NCI-H128 (cell line): ENCODE measurements around the gene IL17RD.
A peak's percentile ranks its signal among the peaks of the same experiment; 100 is the strongest.
"Not testable (repeated sequence)": the region's sequence is repeated elsewhere in the genome, so short reads cannot be mapped to it uniquely, and the experiment has no call there.

Experiments
- DNase-seq: peaks from one replicate; lab custom pipeline; 2025; ENCODE audit not compliant: unreplicated experiment; lab: John Stamatoyannopoulos, UW

The IL17RD gene

DNA sequence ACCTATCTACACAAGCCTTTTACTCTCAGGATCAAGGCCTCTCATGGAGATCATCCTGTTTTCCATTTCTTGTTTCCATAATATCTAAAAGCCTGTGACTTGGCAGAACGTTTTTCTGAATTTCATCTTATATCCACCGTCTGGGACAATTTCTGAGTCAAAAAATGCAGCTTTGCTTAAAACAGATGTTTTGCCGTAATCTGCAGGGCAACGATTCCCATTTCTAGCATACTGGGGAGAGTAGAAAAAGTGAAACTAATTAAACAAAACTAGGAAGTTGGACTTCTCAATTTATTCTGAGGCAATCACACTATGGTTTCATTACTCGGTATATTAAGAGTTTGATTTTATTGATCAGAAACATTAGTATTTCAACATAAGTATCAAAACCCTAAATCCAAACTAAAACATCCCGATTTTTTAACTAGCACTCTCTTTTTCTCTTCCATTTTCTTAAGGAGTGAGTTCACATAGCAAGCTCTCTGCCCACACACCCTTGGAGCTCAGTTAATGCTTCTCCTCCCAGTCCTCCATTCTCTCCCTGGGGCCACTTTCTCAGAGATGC lies 71.1 kb downstream of the IL17RD start:
- no peak for DNase-seq

DNA sequence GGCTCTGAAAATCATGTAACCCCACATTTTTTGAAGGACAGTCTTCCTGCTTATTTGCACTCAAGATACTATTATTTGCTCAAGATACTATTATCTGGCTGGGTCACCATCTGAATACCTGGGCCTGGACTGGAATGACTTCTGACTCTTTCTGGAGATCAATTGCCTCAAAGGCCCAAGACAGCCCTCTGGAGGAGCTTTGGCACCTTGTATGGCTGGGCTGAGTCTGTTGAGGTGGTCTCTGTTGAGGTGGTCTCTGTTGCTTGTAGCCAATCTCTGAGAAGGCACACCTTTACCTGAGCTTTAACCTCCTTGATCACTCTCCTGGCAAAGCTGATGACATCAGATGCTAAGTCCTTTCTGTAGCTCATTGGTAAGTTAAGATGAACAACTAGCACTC lies 71.7 kb downstream of the IL17RD start:
- DNase-seq: no peak

DNA sequence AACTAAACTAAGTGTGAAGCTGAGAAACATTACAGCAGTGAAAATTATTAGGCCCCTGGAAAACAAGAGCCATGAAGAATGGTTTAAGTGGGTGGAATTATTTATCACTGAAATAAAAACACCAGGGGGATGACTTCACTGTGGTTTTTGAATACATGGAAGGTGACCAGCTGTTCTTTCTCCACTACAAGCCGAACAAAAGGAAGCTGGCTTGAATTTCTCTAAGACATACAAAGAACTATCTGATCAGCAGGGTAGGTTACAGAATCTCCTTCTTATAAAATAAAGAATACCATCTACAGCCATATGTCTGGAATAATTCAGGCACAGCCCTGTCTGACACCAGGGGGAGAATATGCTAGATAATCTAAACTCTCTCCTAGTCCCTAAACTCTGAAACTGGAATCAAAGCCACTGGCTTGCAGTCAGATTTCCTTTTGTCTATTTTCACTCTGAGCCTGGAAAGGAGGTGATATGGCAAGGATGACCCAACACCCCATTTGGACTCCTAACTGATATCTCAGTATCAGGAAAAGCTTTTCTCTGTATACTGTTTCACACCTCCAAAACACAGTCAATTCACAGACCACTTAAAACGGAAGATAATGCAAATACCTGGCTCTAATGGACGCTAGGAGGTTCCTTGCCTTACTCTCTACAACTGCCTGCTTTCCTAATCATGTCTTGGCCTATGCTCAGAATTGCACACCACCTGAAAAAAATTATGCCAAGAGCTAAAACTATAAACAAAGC lies 73.5 kb downstream of the IL17RD start:
- no peak for DNase-seq

DNA sequence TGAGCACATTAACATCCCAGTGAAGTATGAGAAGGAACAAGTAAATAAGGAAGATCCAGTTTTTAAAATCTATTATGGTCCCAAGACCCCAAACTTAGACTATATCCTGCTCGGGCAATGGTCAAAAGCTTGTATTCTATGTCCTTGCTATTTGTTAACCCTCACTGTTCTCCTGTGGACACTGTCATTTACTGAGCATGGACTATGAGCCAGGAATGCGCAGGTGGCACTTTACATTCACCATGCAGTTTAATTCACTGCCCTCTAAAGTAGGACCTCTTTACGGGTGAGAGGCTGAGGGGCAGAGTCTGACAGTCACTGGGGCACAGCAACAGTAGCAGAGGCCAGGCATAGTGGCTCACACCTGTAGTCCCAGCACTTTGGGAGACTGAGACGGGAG lies 76.1 kb downstream of the IL17RD start:
- no peak for DNase-seq

DNA sequence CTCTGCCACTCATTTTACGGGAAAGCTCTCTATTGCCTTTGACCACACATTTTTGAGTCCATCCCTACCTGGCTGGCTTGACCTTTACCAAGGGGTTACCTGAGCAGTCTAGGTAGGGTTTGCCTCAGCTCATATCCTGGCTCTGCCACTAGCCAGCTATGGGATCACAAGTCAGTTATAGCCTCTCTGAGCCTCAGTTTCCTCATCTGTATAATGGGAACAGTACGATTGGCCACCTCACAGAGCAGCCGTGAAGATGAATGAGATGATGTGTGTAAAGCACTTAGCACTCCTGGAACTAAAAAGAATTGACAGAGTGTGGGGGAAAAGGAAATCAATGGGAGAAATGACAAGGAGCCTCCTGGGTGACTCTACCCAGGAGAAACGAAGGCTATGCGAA lies 76.7 kb downstream of the IL17RD start:
- DNase-seq: no peak

DNA sequence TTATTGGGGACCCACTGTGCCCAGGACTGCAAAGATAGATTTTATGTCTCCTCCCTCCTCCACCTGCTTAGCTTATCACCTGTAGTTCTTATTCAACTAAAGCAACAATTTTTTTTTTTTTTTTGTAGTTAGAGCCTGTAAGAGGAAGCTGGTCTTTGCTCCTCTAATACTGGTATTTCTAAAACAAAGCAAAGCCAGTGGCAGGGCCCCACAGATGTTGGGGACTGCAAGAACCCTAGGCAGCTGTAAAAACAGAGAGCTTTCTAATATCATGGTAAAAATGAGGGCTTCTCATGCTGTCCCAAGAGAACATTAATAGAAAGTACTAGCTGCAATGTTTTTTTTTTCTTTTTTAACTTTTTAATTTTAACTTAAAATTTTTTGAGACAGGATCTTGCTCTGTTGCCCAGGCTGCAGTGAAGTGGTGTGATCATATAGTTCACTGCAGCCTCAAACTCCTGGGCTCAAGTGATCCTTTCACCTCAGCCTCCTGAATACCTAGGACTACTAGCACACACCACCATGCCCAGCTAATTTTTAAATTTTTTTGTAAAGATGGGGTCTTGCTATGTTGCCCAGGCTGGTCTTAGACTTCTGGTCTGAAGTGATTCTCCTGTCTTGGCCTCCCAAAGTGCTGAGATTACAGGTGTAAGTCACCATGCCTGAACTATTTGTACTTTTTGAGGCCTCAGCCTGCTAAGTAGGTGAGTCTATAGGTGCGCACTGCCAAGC lies 77.6 kb downstream of the IL17RD start:
- no peak for DNase-seq

DNA sequence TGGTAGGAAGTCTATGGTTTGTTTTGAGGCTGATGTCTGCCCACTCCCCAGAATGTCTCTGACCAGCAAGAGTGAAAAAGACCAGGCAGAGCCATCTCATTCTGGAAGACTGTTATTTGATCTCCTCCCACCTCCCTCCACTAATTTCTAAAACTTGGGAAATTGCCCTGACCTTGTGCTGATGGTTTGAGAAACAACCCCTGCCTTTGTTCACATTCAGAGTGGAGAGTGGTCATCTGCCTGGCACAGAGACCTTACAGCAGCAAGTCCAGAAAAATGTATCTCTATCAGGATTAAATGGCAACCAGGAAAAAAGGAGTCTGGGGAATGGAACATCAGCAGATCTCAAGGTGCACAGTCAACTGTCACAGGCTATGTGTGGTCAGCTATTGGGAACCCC lies 79.0 kb downstream of the IL17RD start:
- DNase-seq: no peak

DNA sequence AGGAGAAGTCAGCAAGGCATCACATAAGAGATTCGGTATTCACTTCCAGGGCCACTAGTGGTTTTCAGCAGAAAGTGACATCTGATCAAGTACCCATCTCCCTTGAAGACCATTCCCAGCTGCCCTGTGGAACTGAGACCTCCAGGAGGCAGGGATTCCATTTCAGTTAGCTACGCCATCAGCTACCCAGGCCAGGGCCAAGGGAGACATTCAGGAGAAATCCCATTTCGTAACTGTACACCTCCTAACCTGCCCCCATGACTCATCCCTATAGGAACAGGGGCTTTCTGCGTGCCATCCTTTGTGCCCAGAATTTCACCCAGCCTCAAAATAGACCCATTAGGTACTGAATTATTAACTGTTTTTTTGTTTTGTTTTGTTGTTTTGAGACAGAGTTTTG lies 79.9 kb downstream of the IL17RD start:
- no peak for DNase-seq

DNA sequence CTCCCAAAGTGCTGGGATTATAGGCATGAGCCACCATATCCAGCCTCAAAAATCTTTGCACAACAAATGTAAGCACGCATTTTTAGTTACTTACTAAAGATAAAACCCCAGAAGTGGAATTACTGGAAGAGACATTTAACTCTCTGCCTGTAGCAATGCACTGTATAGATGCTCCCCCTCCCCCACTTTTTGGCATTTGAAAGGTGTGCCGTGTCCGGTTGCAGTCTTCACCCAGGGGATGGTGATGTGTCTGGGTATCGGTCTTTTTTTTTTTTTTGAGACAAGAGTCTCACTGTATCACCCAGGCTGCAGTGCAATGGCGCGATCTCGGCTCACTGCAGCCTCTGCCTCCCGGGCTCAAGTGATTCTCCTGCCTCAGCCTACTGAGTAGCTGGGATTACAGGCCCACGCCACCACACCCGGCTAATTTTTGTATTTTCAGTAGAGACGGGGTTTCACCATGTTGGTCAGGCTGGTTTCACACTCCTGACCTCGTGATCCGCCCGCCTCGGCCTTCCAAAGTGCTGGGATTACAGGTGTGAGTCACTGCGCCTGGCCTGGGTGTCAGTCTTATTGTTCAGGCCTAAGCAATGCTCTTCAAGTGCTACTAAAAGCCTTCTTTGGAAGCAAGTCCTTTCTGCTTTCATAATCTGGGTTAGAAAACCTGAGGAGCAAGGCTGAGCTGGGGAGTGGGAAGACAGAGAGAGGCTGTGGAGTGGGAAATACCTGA lies 81.7 kb downstream of the IL17RD start:
- not testable (repeated sequence) for DNase-seq

DNA sequence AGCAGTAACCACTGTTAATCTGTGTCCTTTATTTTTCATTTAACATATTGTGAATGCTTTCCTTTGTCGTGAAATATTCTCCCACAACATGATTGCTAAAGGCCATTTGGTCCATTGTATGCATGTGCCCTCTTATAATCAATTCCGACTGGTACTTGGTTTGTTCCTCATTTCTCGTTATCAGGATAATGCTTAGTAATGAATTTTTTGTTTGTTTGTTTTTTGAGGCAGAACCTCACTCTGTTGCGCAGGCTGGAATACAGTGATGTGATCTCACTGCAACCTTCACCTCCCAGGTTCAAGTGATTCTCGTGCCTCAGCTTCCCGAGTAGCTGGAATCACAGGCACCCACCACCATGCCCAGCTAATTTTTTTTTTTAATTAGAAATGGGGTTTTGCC lies 82.7 kb downstream of the IL17RD start:
- no peak for DNase-seq

DNA sequence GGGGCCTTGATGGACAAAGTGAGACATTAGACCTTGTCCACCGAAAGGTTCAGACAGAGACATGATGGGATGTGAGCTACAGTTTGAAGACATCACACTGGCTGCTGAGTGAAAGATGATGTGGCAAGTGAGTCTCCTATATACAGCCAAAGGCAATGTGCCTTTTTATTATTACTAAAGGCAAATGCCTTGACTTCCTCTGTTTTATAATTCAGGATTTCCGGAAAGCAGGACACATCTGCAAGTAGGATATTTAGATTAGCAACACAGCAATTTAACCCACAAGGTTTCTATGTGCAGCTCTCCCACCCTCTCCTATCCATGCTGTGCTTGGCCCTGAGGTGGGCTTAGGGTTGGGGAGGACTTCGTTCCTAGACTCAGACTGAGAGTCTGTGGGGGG lies 84.0 kb downstream of the IL17RD start:
- DNase-seq: no peak

DNA sequence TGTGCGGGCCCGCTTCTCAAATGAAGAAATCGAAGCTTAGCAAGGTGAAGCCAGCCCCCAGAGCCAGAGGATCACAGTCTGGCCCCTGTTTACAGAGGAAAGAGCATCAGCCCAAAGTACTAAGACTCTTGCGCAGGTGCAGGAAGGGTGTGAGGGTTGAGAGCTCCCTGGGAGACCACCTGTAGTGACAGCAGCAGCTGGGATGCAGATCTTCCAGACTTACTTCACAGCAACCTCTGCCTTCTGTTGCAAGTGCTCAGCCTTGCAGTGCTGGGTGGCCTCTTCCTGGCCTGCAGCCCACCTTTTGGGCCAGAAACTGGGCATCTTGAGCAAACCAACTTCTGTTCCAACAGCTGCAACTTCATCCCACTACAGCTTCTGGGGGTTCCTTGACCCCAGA lies 85.0 kb downstream of the IL17RD start:
- no peak for DNase-seq

DNA sequence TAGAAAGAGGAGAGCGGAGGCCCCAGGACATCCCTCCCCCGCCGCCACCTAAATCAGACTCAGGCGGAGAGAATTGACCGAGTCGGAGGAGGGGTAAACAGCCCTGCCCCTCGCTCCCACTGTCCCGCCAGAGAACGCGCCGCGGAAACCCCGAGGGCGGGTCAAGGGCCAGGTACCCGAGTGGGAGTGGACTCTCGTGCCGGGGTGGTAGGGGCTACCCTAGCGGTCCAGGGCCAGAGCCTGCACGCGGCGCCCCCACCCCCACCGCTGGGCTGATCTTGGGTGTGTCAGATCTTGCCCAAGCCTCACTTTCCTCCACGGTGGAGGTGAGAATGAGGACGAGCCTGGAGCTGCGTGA lies 85.7 kb downstream of the IL17RD start:
- no peak for DNase-seq

DNA sequence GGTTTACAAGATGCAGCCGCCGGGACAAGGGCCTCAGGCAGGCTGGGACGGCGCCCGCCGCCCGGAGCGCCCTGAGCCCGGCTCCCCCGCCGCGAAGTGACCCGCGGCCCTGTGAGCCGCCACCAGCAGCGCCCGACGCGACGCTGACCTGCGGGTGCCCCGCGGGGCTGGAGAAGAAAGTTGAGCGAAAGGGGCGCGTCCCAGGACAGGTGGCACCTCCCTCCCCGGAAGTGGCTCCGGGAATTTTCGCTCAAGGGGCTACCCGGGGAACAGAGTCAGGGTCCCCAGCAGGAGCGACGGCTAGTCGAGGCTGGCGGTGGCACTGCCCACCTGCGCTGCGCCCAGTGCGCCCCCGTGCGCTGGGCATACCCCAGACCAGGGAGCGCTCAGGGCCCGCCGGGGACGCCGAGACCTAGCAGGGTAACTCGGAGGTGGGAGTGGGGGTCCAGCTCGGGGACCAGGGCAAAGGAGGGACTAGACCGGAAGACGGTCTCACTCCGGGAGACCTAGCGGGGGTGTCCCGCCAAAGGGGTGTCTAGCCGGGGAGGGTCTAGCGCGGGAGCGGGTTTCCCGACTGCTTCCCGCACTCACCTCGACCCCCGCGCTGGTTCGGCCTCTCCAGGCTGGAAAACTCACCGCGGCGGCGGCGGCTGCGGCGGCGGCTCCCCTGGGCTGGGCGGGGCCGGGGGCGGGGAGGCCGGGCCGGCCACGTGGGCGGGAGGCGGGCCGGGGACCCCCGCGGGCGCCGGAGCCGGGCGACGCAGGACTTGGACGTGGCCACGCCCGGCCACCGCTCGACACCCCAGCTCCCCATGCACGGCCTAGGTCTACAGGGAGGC lies 86.3 kb downstream of the IL17RD start:
- DNase-seq: no peak

DNA sequence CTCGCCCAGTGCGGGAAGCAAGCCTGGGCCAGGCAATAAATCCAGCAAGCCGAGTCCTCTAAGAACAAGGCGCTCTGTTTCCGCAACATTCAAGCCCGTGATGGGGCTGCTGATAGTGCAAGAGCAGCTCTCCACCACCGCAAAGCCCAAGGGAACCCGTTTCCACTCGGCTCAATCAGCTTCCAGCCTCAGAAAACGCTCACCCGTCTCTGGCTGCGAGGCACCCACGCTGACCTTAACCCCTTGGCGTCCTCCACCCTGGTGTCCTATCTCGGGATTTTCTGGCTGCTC lies 86.9 kb downstream of the IL17RD start:
- peak; percentile 2 for DNase-seq

DNA sequence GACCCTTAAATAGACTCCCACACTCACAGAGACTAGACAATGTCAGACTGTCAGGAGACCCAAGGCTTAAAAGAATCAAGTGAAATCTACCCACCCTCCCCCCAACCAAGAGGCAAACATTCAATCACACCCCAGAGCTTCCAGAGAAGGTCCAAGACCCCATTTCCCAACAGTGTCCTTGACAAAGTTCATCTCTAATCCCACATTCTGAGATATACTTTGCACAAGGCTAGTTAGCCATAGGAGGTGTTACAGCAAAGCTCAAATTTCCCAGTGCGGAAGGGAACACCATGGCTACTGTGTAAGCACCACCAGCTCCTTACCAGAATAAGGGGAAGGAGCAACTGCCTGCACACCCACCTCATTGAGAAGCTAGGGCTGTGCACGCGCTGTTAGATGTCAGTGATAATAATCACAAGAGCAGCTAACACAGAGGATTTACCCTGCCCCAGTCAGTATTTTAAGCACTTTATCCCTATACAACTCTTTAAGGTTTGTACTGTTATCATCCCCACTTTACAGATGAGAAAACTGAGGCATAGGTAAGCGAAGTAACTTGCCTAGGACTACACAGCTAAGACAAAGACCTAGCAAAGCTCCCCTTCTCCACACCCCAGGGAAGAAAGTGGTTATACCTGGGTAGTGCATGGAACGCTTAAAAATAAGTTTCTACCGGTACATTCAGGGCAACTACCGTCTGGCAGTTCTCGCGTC lies 87.4 kb downstream of the IL17RD start:
- DNase-seq: no peak

DNA sequence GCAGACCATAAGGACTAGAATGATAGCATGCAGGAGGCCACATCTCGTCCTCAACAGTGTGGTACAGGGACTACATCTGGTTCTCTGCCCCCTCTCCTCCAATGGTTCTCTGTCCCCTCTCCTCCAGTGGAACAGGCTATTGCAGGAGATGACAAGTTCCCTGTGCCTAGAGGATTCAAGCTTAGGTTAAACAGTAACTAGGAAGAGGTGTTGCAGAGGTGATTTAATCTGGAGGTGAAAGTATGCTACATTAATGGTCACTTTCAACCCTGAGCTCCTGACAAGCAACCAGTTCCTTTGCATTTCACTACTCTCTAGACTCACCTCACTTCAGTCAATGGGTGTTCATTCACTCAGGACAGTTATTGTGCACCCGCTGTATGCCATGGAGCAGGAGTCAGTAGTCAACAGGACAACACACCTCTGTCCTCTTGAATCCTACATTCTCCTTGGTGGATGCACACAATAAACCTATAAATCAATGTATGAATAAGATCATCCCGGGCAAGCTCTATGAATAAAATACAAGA lies 88.7 kb downstream of the IL17RD start:
- no peak for DNase-seq

DNA sequence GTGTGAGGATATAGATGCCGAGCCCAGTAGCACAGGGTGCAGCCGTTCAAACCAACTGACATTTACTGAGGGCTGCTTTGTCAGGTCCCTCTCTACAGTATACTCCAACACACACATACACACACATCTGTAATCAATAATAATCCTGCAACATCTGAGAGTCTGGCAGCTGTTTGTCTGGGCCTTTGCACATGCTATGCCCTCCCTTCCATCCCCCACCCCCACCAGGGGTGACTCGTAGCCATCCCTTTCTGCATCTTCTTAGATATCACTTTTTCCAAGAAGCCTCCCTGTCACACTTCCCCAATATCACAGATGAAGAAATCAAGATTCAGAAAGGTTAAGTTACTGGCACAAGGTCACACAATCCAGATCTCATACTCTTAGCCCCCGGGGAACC lies 91.0 kb downstream of the IL17RD start:
- DNase-seq: no peak

DNA sequence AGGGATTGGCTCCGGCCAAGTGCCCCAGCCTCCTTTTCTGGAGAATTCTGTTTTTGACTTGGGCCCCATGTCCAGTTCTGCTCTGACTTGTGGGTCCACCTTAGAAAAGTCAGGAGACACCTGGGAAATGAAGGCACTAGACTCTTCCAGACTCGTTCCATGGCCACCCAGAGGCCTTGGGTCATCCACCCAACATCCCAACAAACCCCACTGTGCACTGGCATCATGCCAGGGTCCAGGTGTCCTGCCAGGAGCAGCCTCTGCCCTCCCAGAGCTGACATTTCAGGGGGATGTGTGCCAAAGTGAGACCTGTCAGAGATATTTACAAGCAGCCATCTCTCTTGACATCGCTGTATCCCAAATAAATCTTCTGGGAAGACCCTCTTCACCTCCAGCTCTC lies 91.5 kb downstream of the IL17RD start:
- no peak for DNase-seq

DNA sequence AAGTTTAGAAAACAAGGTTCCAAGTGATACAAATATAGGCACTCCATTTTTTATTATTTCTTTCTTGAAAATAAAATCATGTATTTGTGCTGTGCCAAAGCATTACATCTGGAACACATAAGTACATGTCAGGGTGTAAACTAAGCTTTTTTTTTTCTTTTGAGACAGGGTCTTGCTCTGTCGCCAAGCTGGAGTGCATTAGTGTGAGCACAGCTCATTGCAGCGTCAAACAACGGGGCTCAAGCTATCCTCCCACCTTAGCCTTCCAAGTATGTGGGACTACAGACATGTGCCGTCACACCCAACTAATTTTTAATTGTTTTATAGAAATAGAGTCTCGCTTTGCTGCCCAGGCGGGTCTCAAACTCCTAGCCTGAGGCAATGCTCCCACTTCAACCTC lies 95.7 kb downstream of the IL17RD start:
- DNase-seq: no peak
